IMR-90 (cell line): ENCODE data around the gene SORCS1. TPM values are rescaled to one million over a fixed set of nuclear protein-coding genes. Genes with fewer than 3 reads are reported as not detected.

Experiments used
- ATAC-seq: fragments of 200-7000 bp; cut with Tn5 transposase; 2 replicates; pipeline ENCODE4 v1.9.1; 2020; ENCODE audit warnings: low read depth, mild to moderate bottlenecking, moderate library complexity
- BruUV-seq: library from RNA; stranded (reverse); fragments of 400-500 nt; replicated peaks from 2 replicates; lab custom pipeline; 2021; lab: Mats Ljungman, UMichigan
- CTCF ChIA-PET: fragments of 300-600 bp; formaldehyde crosslinking; extraction: SDS; loops from one replicate; lab custom pipeline; 2021; ENCODE audit warnings: antibody characterized with exemption; lab: Yijun Ruan, JAX
- POLR2A ChIA-PET: fragments of 300-600 bp; sonication (Branson Sonifier 250); formaldehyde crosslinking; loops from one replicate; lab custom pipeline; 2022; ENCODE audit warnings: antibody characterized with exemption; ENCODE audit not compliant: unreplicated experiment; lab: Charles Lee
- DNase-seq: peaks from one replicate; pipeline ENCODE4 v3.0.0; 2013
- H2AFZ ChIP-seq: replicated peaks from 2 replicates; pipeline ENCODE3; 2013; ENCODE audit warnings: low read length, mild to moderate bottlenecking; ENCODE audit not compliant: poor library complexity
- H2AK5ac ChIP-seq: 2 replicates; pipeline ENCODE4 v1.6.1; 2013; ENCODE audit warnings: low read depth, low read length, inconsistent platforms
- H2AK9ac ChIP-seq: replicated peaks from 2 replicates; pipeline ENCODE3; 2013; ENCODE audit warnings: mild to moderate bottlenecking, low read depth, low read length, moderate library complexity; ENCODE audit not compliant: poor library complexity
- H2BK120ac ChIP-seq: 2 replicates; pipeline ENCODE4 v1.6.1; 2013; ENCODE audit warnings: low read depth, low read length, inconsistent platforms
- H2BK15ac ChIP-seq: 3 replicates; pipeline ENCODE4 v1.6.1; 2013; ENCODE audit warnings: low read depth, low read length, inconsistent platforms
- H2BK20ac ChIP-seq: 2 replicates; pipeline ENCODE4 v1.6.1; 2013; ENCODE audit warnings: low read depth, mild to moderate bottlenecking, inconsistent platforms, low read length, moderate library complexity
- H2BK5ac ChIP-seq: 2 replicates; pipeline ENCODE4 v1.6.1; 2013; ENCODE audit warnings: mild to moderate bottlenecking, low read depth, low read length, inconsistent platforms; ENCODE audit not compliant: poor library complexity, severe bottlenecking
- H3K14ac ChIP-seq: replicated peaks from 2 replicates; pipeline ENCODE4 v1.6.1; 2013; ENCODE audit warnings: low read depth, low read length, inconsistent platforms
- H3K18ac ChIP-seq: 2 replicates; pipeline ENCODE4 v1.6.1; 2013; ENCODE audit warnings: low read depth, low read length, control low read depth
- H3K23ac ChIP-seq: 2 replicates; pipeline ENCODE4 v1.6.1; 2013; ENCODE audit warnings: low read depth, low read length, inconsistent platforms
- H3K27ac ChIP-seq: 2 replicates; pipeline ENCODE4 v1.5.1; 2013; ENCODE audit warnings: mild to moderate bottlenecking, control low read depth, low read length; ENCODE audit not compliant: insufficient read depth
- H3K27me3 ChIP-seq: 2 replicates; pipeline ENCODE4 v1.6.1; 2013; ENCODE audit warnings: low read length; ENCODE audit not compliant: control insufficient read depth, insufficient read depth
- H3K36me3 ChIP-seq: 2 replicates; pipeline ENCODE4 v1.6.1; 2013; ENCODE audit warnings: low read length, mixed read lengths; ENCODE audit not compliant: control insufficient read depth, insufficient read depth
- H3K4ac ChIP-seq: 2 replicates; pipeline ENCODE4 v1.6.1; 2013; ENCODE audit warnings: low read depth, low read length, inconsistent platforms
- H3K4me1 ChIP-seq: 2 replicates; pipeline ENCODE4 v1.6.1; 2013; ENCODE audit warnings: low read length, mixed read lengths; ENCODE audit not compliant: control insufficient read depth, insufficient read depth
- H3K4me2 ChIP-seq: 2 replicates; pipeline ENCODE4 v1.6.1; 2013; ENCODE audit warnings: low read depth, mild to moderate bottlenecking, control low read depth, low read length, moderate library complexity
- H3K4me3 ChIP-seq: 2 replicates; pipeline ENCODE4 v1.5.1; 2013; ENCODE audit warnings: low read depth, mild to moderate bottlenecking, control low read depth, low read length, moderate library complexity; ENCODE audit not compliant: insufficient read depth
- H3K56ac ChIP-seq: 2 replicates; pipeline ENCODE4 v1.6.1; 2013; ENCODE audit warnings: low read length, inconsistent platforms; ENCODE audit not compliant: insufficient read depth; ENCODE audit errors: extremely low read depth
- H3K79me1 ChIP-seq, 2 experiments: 2 replicates each; pipeline ENCODE4 v1.6.1; 2013; ENCODE audit warnings: low read length in 2 of 2, inconsistent platforms in 1 of 2, low read depth in 1 of 2
- H3K9ac ChIP-seq: 2 replicates; pipeline ENCODE4 v1.6.1; 2013; ENCODE audit warnings: low read depth, low read length, control low read depth
- H3K9me1 ChIP-seq: 2 replicates; pipeline ENCODE4 v1.6.1; 2013; ENCODE audit warnings: low read length, inconsistent platforms; ENCODE audit not compliant: insufficient read depth
- H3K9me3 ChIP-seq: 2 replicates; pipeline ENCODE4 v1.6.1; 2013; ENCODE audit warnings: low read length; ENCODE audit not compliant: control insufficient read depth, insufficient read depth
- H4K20me1 ChIP-seq: 2 replicates; pipeline ENCODE4 v1.6.1; 2013; ENCODE audit warnings: low read length, inconsistent platforms; ENCODE audit not compliant: insufficient read depth
- H4K5ac ChIP-seq: 2 replicates; pipeline ENCODE4 v1.6.1; 2013; ENCODE audit warnings: mild to moderate bottlenecking, low read depth, low read length, control low read depth
- H4K8ac ChIP-seq, 2 experiments: 2 replicates each; pipeline ENCODE4 v1.6.1; 2013; ENCODE audit warnings: low read depth in 2 of 2, low read length in 2 of 2, control low read depth in 1 of 2, inconsistent platforms in 1 of 2
- H4K91ac ChIP-seq: 2 replicates; pipeline ENCODE4 v1.6.1; 2013; ENCODE audit warnings: low read depth, low read length, inconsistent platforms; ENCODE audit not compliant: insufficient read depth
- RFX5 ChIP-seq: IDR thresholded peaks from 2 replicates; pipeline ENCODE4 v1.8.0; 2012; ENCODE audit warnings: low read depth, mild to moderate bottlenecking, low read length, moderate library complexity
- WGBS, 2 experiments: methylation state at CpG; one replicate each; pipeline versions ENCODE4 v1.1.5 to v1.1.7; 2013; ENCODE audit warnings: missing lambda C conversion rate in 2 of 2; ENCODE audit not compliant: insufficient read length in 1 of 2; ENCODE audit errors: extremely low coverage in 2 of 2; 5-methylcytosine and 5-hydroxymethylcytosine counted together
- dilution Hi-C: fragments of 300-500 bp; cut with HindIII; formaldehyde crosslinking; loops from one replicate; pipeline ENCODE4 v1.14.3; 2018; ENCODE audit warnings: low sequenced_read_pairs; ENCODE audit not compliant: unreplicated experiment
- in situ Hi-C: fragments of 300-500 bp; cut with MboI; formaldehyde crosslinking; loops from 3 replicates; pipeline ENCODE4 v1.14.3; 2019; ENCODE audit warnings: low sequenced_read_pairs, inconsistent platforms, mixed read lengths
- intact Hi-C: fragments of 100-400 bp; cut with micrococcal nuclease; formaldehyde crosslinking; loops from 2 replicates; pipeline ENCODE4 v1.10.0; 2022
- polyA plus RNA-seq, 3 experiments: library from polyadenylated mRNA; depleted of rRNA; stranded (reverse); fragments of >200 nt; gene quantifications; 2 replicates each; pipeline ENCODE4 v1.2.3, GENCODE V29; 2012; ENCODE audit warnings: low replicate concordance in 1 of 3
- total RNA-seq: library from RNA; depleted of rRNA; stranded (reverse); fragments of >200 nt; gene quantifications from 2 replicates; pipeline ENCODE4 v1.2.3, GENCODE V29; 2012

Gene SORCS1
- total and polyA plus RNA-seq, 2 of the 4 experiments (the other 2 are of a cell fraction): under 0.01 TPM; not detected in 1

DNA sequence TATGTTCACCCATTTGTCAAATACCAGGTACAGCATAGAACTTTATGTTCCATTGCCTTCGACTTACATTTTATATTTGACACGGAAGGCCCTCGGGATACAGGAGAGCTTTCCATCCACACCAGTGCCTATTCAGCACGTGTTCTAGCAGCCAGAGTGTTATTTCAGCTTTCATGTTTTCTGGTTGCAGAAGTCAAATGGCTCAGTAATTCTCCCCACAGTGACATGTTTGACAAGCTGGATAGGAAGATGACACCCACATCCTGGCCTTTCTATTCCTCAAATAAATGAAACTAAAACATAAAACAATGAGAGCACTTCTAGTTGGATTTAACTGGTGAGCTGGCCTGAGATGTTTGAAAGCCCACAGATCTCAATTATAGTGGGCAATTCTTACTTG, 173.4 kb downstream of the SORCS1 start:
- H2BK120ac ChIP-seq: no peak overlapping the region
- no peak overlapping the region for H3K23ac ChIP-seq
- H3K9ac ChIP-seq: no peak overlapping the region
- H4K8ac ChIP-seq: no peak overlapping the region
- ATAC-seq (no peak), DNase-seq (no peak)
- no peak overlapping the region for H2AFZ ChIP-seq
- BruUV-seq: no TSS peak
- no peak overlapping the region for H3K56ac ChIP-seq
- H3K9me1 ChIP-seq: no peaks in the 10 kb centered on the region
- H3K4me2 ChIP-seq: no peak overlapping the region
- 89% methylated on average over 3 of the region's 4 CpGs; no CpG with 5 or more reads in 1 of the 2 experiments for WGBS, 2 experiments
- no peak for TF ChIP-seq RFX5
- intact Hi-C loops (no loop called here), dilution Hi-C loops (no loop called here), in situ Hi-C loops (no loop called here)
- H3K9me3 ChIP-seq: peaks cover 5% of the 10 kb centered on the region
- no peak overlapping the region for H3K27ac ChIP-seq
- no peak overlapping the region for H4K5ac ChIP-seq
- H3K36me3 ChIP-seq: no peaks in the 10 kb centered on the region
- no peak overlapping the region for H3K18ac ChIP-seq
- H3K4me3 ChIP-seq: no peak overlapping the region
- H3K79me1 ChIP-seq: no peaks in the 10 kb centered on the region
- CTCF ChIA-PET: no interaction called here
- no peak overlapping the region for H4K91ac ChIP-seq
- no peak overlapping the region for H2BK5ac ChIP-seq
- H2BK15ac ChIP-seq: no peak overlapping the region
- no peak overlapping the region for H2AK9ac ChIP-seq
- H3K14ac ChIP-seq: no peak overlapping the region
- H2AK5ac ChIP-seq: no peak overlapping the region
- no peaks in the 10 kb centered on the region for H4K20me1 ChIP-seq
- H3K4me1 ChIP-seq: no peaks in the 10 kb centered on the region
- no peak overlapping the region for H2BK20ac ChIP-seq
- POLR2A ChIA-PET: no interaction called here
- no peaks in the 10 kb centered on the region for H3K27me3 ChIP-seq
- H3K4ac ChIP-seq: no peak overlapping the region
